HG03060 (cell line): Measurements from ENCODE around the gene EPHA3.

ENCODE experiments used
- ATAC-seq: cut with Tn5 transposase; IDR thresholded peaks from one replicate; pipeline ENCODE4 v1.9.1; 2021; ENCODE audit warnings: low read depth, moderate number of reproducible peaks; ENCODE audit not compliant: unreplicated experiment

Gene EPHA3

GRCh38 chr3:89223188-89223587 lies 115.8 kb downstream of the EPHA3 start:
- ATAC-seq = no peak

- no peak for ATAC-seq
Measured at GRCh38 chr3:89227218-89227617, 119.8 kb downstream of the EPHA3 start.

GRCh38 chr3:89227634-89228033 lies 120.2 kb downstream of the EPHA3 start:
- no peak for ATAC-seq

- ATAC-seq = no peak
Measured at GRCh38 chr3:89232155-89232554, 124.7 kb downstream of the EPHA3 start.

- no peak for ATAC-seq
Measured at GRCh38 chr3:89234620-89235019, 127.2 kb downstream of the EPHA3 start.

- ATAC-seq = no peak
Measured at GRCh38 chr3:89238846-89239245, 131.4 kb downstream of the EPHA3 start.

- no peak for ATAC-seq
Measured at GRCh38 chr3:89239774-89240173, 132.4 kb downstream of the EPHA3 start.

GRCh38 chr3:89245612-89246011 lies 138.2 kb downstream of the EPHA3 start:
- ATAC-seq = no peak

- no peak for ATAC-seq
Measured at GRCh38 chr3:89246326-89246725, 138.9 kb downstream of the EPHA3 start.

- ATAC-seq = no peak
Measured at GRCh38 chr3:89250742-89251141, 143.3 kb downstream of the EPHA3 start.

- ATAC-seq = no peak
Measured at GRCh38 chr3:89252016-89252415, 144.6 kb downstream of the EPHA3 start.

- ATAC-seq = no peak
Measured at GRCh38 chr3:89252860-89253259, 145.4 kb downstream of the EPHA3 start.

GRCh38 chr3:89256395-89256794 lies 149.0 kb downstream of the EPHA3 start:
- no peak for ATAC-seq

GRCh38 chr3:89256882-89257281 lies 149.5 kb downstream of the EPHA3 start:
- ATAC-seq = no peak

GRCh38 chr3:89260721-89261120 lies 153.3 kb downstream of the EPHA3 start:
- ATAC-seq = no peak

GRCh38 chr3:89261673-89262072 lies 154.3 kb downstream of the EPHA3 start:
- ATAC-seq = no peak

GRCh38 chr3:89262309-89262929 lies 155.0 kb downstream of the EPHA3 start:
- ATAC-seq = no peak

GRCh38 chr3:89264037-89264560 lies 156.7 kb downstream of the EPHA3 start:
- no peak for ATAC-seq

- ATAC-seq = no peak
Measured at GRCh38 chr3:89266074-89266473, 158.7 kb downstream of the EPHA3 start.

GRCh38 chr3:89268059-89268458 lies 160.6 kb downstream of the EPHA3 start:
- no peak for ATAC-seq

- no peak for ATAC-seq
Measured at GRCh38 chr3:89270201-89270600, 162.8 kb downstream of the EPHA3 start.

GRCh38 chr3:89275001-89275400 lies 167.6 kb downstream of the EPHA3 start:
- ATAC-seq = no peak

- ATAC-seq = no peak
Measured at GRCh38 chr3:89276116-89276515, 168.7 kb downstream of the EPHA3 start.
